Central memory CD8-positive, alpha-beta T cell (primary cell): ENCODE measurements around the gene NR2C2AP.

Experiments used
- ATAC-seq: fragments of 150-1000 bp; cut with Tn5 transposase; replicated peaks from 2 replicates; pipeline ENCODE4 v1.10.0; 2022; ENCODE audit warnings: mild to moderate bottlenecking, moderate FRiP score, moderate number of reproducible peaks; ENCODE audit not compliant: poor library complexity, severe bottlenecking; ENCODE audit errors: extremely low read depth
- DNase-seq, 2 donors: peaks; one replicate each; pipeline ENCODE4 v3.0.0; 2021; ENCODE audit warnings: low spot score in 2 of 2
- H3K27ac Mint-ChIP-seq: one replicate; pipeline ENCODE4 v1.8.0; 2022; ENCODE audit warnings: low read depth, mild to moderate bottlenecking, moderate library complexity, mixed read lengths
- H3K27me3 Mint-ChIP-seq: one replicate; pipeline ENCODE4 v1.8.0; 2022; ENCODE audit warnings: mixed read lengths
- H3K36me3 Mint-ChIP-seq: one replicate; pipeline ENCODE4 v1.8.0; 2022; ENCODE audit warnings: mild to moderate bottlenecking, moderate library complexity, mixed read lengths; ENCODE audit not compliant: insufficient read depth
- H3K4me1 Mint-ChIP-seq: one replicate; pipeline ENCODE4 v1.8.0; 2022; ENCODE audit warnings: mixed read lengths
- H3K4me3 Mint-ChIP-seq: one replicate; pipeline ENCODE4 v1.8.0; 2022; ENCODE audit warnings: mild to moderate bottlenecking, moderate library complexity, mixed read lengths
- H3K9me3 Mint-ChIP-seq: one replicate; pipeline ENCODE4 v1.8.0; 2022; ENCODE audit warnings: mixed read lengths

Gene NR2C2AP

DNA sequence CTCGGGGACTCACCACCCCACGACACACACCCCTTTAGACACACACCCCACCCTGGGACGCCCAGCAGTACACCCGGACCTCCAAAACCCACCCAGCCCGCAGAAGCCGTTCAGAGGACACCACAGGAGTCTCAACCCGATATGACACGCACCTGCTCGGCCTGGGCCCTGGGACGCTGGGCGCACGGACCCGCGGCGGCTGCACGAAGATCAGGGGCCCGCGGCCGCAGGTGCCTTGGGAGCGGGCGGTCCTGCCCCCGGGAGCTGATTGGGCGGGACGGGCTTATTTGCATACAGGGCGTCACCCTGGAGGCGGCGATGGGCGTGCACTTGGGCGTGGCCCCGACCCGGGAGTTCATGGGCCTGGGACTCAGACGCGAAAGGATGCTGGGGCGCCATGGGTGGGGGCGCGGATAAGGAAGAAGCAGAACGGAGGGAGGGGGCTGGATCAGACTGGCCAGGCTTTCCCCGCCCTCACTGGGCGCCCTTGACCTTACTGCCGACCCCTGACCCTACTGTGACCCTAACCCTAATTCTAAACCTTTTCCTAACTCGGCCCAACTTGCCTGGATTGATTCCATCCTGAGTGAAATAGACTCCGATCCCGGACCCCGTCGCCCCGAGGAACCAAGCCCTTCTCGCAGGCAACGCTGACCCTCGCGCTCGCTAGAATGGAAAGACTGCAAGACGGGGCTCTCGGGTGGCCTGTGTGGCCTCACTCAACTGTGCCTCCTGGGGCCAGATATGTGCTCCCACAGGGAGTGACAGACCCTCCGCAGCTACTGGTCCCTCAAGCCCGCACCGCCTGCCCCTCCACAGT is 33.0 kb downstream of the NR2C2AP start, which contains the start of gene MEF2B:
MEF2B (minus strand) TSS at position 211 of the 820 bp plus-strand sequence. CDS start 19,528 bp downstream, outside the sequence.
- no peaks in the 10 kb centered on the region for H3K36me3 Mint-ChIP-seq
- DNase-seq (peak; percentile 35 to 52), ATAC-seq (peak; percentile 83)
- H3K4me3 Mint-ChIP-seq = peak within 1 kb of the TSS; percentile 50
- no peak within 1 kb of the TSS for H3K27ac Mint-ChIP-seq
- H3K4me1 Mint-ChIP-seq = peaks cover 22% of the 10 kb centered on the region
- H3K27me3 Mint-ChIP-seq = peaks cover 12% of the 10 kb centered on the region
- no peaks in the 10 kb centered on the region for H3K9me3 Mint-ChIP-seq

- peaks cover 12% of the 10 kb centered on the region for H3K27me3 Mint-ChIP-seq
- no peaks in the 10 kb centered on the region for H3K36me3 Mint-ChIP-seq
- no peak for DNase-seq
- H3K4me1 Mint-ChIP-seq = peaks cover 22% of the 10 kb centered on the region
- H3K4me3 Mint-ChIP-seq = peak overlapping the region; percentile 50
- no peak overlapping the region for H3K27ac Mint-ChIP-seq
- H3K9me3 Mint-ChIP-seq = no peaks in the 10 kb centered on the region
- ATAC-seq = no peak
Observed at GRCh38 chr19:19169236-19170052, 33.8 kb downstream of the NR2C2AP start.

DNA sequence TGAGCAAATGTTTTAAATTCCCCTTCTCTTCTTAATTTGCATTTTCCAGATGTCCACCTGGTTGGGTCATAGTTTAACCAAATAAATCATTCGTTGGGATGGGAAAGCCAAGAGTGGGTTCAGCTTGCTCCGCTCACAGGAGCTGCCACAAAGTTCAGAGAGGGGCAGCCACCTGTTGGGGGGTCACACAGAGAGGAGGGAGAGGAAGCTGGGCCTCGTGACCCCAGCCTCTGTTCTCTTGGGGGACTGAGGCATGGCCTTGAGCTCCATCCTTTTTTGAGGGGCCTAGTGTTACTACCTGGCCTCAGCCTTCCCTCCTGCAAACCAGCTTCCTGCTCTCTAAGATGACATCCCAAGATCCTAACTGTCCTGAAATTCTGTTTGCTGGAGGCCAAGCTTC is 35.6 kb downstream of the NR2C2AP start:
- DNase-seq = no peak
- no peaks in the 10 kb centered on the region for H3K36me3 Mint-ChIP-seq
- H3K9me3 Mint-ChIP-seq = no peaks in the 10 kb centered on the region
- ATAC-seq = no peak
- no peak overlapping the region for H3K4me3 Mint-ChIP-seq
- no peak overlapping the region for H3K27ac Mint-ChIP-seq
- H3K27me3 Mint-ChIP-seq = peaks cover 12% of the 10 kb centered on the region
- peaks cover 22% of the 10 kb centered on the region for H3K4me1 Mint-ChIP-seq

DNA sequence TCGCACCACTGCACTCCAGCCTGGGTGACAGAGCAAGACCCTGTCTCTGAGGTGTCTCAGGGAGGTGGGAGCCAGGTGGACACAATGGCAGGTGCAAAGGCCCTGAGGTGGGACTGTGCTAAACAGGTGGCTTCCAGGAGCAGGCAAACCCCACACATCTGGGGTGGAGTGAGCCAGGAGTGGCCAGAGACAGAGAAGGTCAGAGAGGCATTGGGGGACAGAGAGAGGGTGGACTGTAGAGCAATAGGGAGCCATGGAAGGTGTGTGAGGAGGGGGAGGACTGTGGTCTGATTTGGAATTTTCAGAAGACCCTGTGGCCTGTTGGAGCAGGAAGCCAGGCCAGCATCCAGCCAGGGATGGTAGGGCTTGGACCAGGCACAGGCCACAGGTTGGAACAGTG is 37.8 kb downstream of the NR2C2AP start:
- Mint-ChIP-seq H3K4me3 (no peak overlapping the region), H3K27me3 (peaks cover 4% of the 10 kb centered on the region), H3K36me3 (no peaks in the 10 kb centered on the region), H3K9me3 (no peaks in the 10 kb centered on the region), H3K27ac (peak overlapping the region; percentile 57), H3K4me1 (peaks cover 10% of the 10 kb centered on the region)
- no peak for DNase-seq
- ATAC-seq = no peak

- H3K27ac Mint-ChIP-seq = no peak overlapping the region
- no peaks in the 10 kb centered on the region for H3K4me1 Mint-ChIP-seq
- ATAC-seq = no peak
Observed at GRCh38 chr19:19162495-19162894, 40.7 kb downstream of the NR2C2AP start.

GRCh38 chr19:19160461-19161035 is 42.7 kb downstream of the NR2C2AP start:
- DNase-seq (no peak), ATAC-seq (no peak)
- no peak overlapping the region for H3K27ac Mint-ChIP-seq
- no peaks in the 10 kb centered on the region for H3K4me1 Mint-ChIP-seq
- no peaks in the 10 kb centered on the region for H3K9me3 Mint-ChIP-seq
- H3K36me3 Mint-ChIP-seq = peaks cover 11% of the 10 kb centered on the region
- no peak overlapping the region for H3K4me3 Mint-ChIP-seq
- H3K27me3 Mint-ChIP-seq = no peaks in the 10 kb centered on the region

More at GRCh38 chr19:19162495-19162894, 40.7 kb downstream of the NR2C2AP start:
- H3K4me3 Mint-ChIP-seq = no peak overlapping the region
- peaks cover under 1% of the 10 kb centered on the region for H3K36me3 Mint-ChIP-seq
- no peak for DNase-seq
- H3K27me3 Mint-ChIP-seq = no peaks in the 10 kb centered on the region
- no peaks in the 10 kb centered on the region for H3K9me3 Mint-ChIP-seq

DNA sequence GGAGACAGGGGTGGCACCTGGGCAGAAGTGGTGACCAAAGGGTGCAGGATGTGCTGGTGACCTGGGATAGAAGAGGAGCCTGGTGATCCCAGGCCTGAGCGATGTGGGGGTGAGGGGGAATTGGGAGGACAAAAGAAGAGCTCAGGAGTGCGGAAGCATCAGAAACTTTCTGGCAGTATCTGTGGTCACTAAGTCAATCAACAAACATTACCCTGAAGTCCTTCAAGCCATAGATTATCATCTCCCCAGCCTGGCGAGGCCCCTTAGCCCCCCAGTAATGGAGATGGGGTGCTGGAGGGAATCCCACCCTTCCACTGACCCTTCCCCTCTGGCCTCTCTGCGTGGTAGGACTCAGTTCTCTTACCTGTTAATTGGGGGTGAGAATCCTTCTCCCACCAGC is 43.7 kb downstream of the NR2C2AP start:
- H3K27me3 Mint-ChIP-seq = no peaks in the 10 kb centered on the region
- ATAC-seq (no peak), DNase-seq (no peak)
- H3K36me3 Mint-ChIP-seq = peaks cover 11% of the 10 kb centered on the region
- no peaks in the 10 kb centered on the region for H3K9me3 Mint-ChIP-seq
- H3K4me3 Mint-ChIP-seq = no peak overlapping the region
- H3K4me1 Mint-ChIP-seq = no peaks in the 10 kb centered on the region
- H3K27ac Mint-ChIP-seq = no peak overlapping the region

- Mint-ChIP-seq H3K27me3 (no peaks in the 10 kb centered on the region), H3K4me1 (no peaks in the 10 kb centered on the region), H3K4me3 (no peak overlapping the region), H3K9me3 (no peaks in the 10 kb centered on the region), H3K36me3 (peaks cover 14% of the 10 kb centered on the region), H3K27ac (no peak overlapping the region)
- DNase-seq (no peak), ATAC-seq (no peak)
Observed at GRCh38 chr19:19157808-19158207, 45.4 kb downstream of the NR2C2AP start.

- Mint-ChIP-seq H3K9me3 (no peaks in the 10 kb centered on the region), H3K4me1 (no peaks in the 10 kb centered on the region), H3K36me3 (peaks cover 14% of the 10 kb centered on the region), H3K4me3 (no peak overlapping the region), H3K27ac (no peak overlapping the region), H3K27me3 (no peaks in the 10 kb centered on the region)
- DNase-seq (no peak), ATAC-seq (no peak)
Observed at GRCh38 chr19:19155495-19156219, 47.6 kb downstream of the NR2C2AP start.

GRCh38 chr19:19154768-19155494 is 48.3 kb downstream of the NR2C2AP start:
- DNase-seq (no peak), ATAC-seq (no peak)
- Mint-ChIP-seq H3K4me1 (no peaks in the 10 kb centered on the region), H3K4me3 (no peak overlapping the region), H3K36me3 (peaks cover 14% of the 10 kb centered on the region), H3K27ac (no peak overlapping the region), H3K9me3 (no peaks in the 10 kb centered on the region), H3K27me3 (no peaks in the 10 kb centered on the region)

DNA sequence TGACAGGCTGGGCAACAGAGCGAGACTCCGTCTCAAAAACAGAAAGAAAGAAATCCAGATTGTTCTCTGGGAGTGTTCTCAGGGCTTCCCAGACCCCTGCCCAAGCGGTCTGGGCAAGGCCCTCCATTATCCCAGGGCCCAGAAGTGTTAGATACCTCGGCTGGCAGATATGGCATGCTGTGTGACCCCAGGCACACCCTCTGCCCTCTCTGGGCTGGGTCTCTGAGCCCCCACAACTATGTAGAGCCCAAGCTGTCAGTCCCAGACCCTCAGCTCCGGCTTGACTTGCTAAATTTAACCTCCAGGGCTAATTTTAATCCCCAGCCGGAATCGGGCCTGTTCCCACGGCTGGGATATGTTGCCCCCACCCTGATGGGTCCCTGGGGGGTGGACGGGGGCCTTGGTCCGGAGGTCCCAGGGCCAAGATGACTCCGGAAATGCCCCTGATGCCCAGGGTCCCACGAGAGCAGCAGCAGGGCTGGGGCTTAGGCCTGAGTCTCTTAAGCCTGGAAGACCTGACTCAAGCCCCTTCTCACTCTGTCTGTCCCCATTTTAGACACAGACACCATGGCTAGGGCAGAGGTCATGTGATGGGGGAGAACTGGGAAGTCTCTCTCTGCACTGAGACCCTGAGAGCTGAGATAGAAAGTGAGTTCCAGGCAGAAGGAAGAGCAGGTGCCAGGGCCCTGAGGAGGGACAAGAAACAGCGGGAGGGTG is 50.4 kb downstream of the NR2C2AP start:
- Mint-ChIP-seq H3K27me3 (no peaks in the 10 kb centered on the region), H3K36me3 (peaks cover 20% of the 10 kb centered on the region), H3K4me3 (no peak overlapping the region), H3K27ac (no peak overlapping the region), H3K4me1 (no peaks in the 10 kb centered on the region), H3K9me3 (no peaks in the 10 kb centered on the region)
- DNase-seq (no peak), ATAC-seq (no peak)
